H9 (cell line): ENCODE measurements around the gene ST6GALNAC2. TPM values are rescaled to one million over a fixed set of nuclear protein-coding genes. Genes with fewer than 3 reads are reported as not detected.

Experiments
- DNase-seq: peaks from one replicate; pipeline ENCODE4 v3.0.0-alpha.2; 2017
- H2AFZ ChIP-seq: one replicate; pipeline ENCODE4 v1.6.1; 2013; ENCODE audit warnings: mild to moderate bottlenecking, low read length, control low read depth, moderate library complexity
- H2AK5ac ChIP-seq: 2 replicates; pipeline ENCODE4 v1.6.1; 2013; ENCODE audit warnings: low read length, control low read depth, mixed read lengths; ENCODE audit not compliant: insufficient read length
- H2BK120ac ChIP-seq: one replicate; pipeline ENCODE4 v1.6.1; 2013; ENCODE audit warnings: low read depth, mild to moderate bottlenecking, low read length, control low read depth, inconsistent platforms; ENCODE audit not compliant: poor library complexity, severe bottlenecking
- H2BK12ac ChIP-seq: 2 replicates; pipeline ENCODE4 v1.6.1; 2013; ENCODE audit warnings: low read length, control low read depth, mixed read lengths, low read depth; ENCODE audit not compliant: insufficient read length
- H2BK15ac ChIP-seq: 2 replicates; pipeline ENCODE4 v1.6.1; 2013; ENCODE audit warnings: low read depth, low read length, control low read depth
- H2BK20ac ChIP-seq: one replicate; pipeline ENCODE4 v1.6.1; 2013; ENCODE audit warnings: low read depth, mild to moderate bottlenecking, low read length, control low read depth, inconsistent platforms; ENCODE audit not compliant: poor library complexity, severe bottlenecking
- H2BK5ac ChIP-seq: 2 replicates; pipeline ENCODE4 v1.6.1; 2013; ENCODE audit warnings: low read length, control low read depth, mixed read lengths; ENCODE audit not compliant: insufficient read length
- H3K14ac ChIP-seq: 2 replicates; pipeline ENCODE4 v1.6.1; 2013; ENCODE audit warnings: low read length, control low read depth; ENCODE audit not compliant: insufficient read depth
- H3K18ac ChIP-seq: 2 replicates; pipeline ENCODE4 v1.6.1; 2013; ENCODE audit warnings: low read depth, mild to moderate bottlenecking, mixed read lengths, low read length, control low read depth; ENCODE audit not compliant: insufficient read length
- H3K23ac ChIP-seq: 2 replicates; pipeline ENCODE4 v1.6.1; 2013; ENCODE audit warnings: low read length, control low read depth, mixed read lengths, low read depth; ENCODE audit not compliant: insufficient read length
- H3K23me2 ChIP-seq: 2 replicates; pipeline ENCODE4 v1.6.1; 2013; ENCODE audit warnings: low read depth, mild to moderate bottlenecking, mixed read lengths, low read length, control low read depth; ENCODE audit not compliant: insufficient read length, poor library complexity, severe bottlenecking
- H3K27ac ChIP-seq: 2 replicates; pipeline ENCODE4 v1.5.1; 2013; ENCODE audit warnings: low read length, control low read depth, mixed read lengths, low read depth; ENCODE audit not compliant: insufficient read length
- H3K27me3 ChIP-seq: 2 replicates; pipeline ENCODE4 v1.6.1; 2013; ENCODE audit warnings: low read length, control low read depth, inconsistent platforms; ENCODE audit not compliant: insufficient read depth
- H3K4ac ChIP-seq: 2 replicates; pipeline ENCODE4 v1.6.1; 2013; ENCODE audit warnings: low read depth, mild to moderate bottlenecking, control low read depth, inconsistent platforms, low read length, moderate library complexity
- H3K4me1 ChIP-seq: 2 replicates; pipeline ENCODE4 v1.6.1; 2013; ENCODE audit warnings: low read length, control low read depth, inconsistent platforms; ENCODE audit not compliant: insufficient read depth
- H3K4me2 ChIP-seq: 2 replicates; pipeline ENCODE4 v1.6.1; 2013; ENCODE audit warnings: low read length, control low read depth, mixed read lengths; ENCODE audit not compliant: insufficient read length, insufficient read depth
- H3K56ac ChIP-seq: 2 replicates; pipeline ENCODE4 v1.6.1; 2013; ENCODE audit warnings: low read depth, mild to moderate bottlenecking, mixed read lengths, low read length, control low read depth; ENCODE audit not compliant: insufficient read length
- H3K79me1 ChIP-seq: 2 replicates; pipeline ENCODE4 v1.6.1; 2013; ENCODE audit warnings: low read depth, mild to moderate bottlenecking, moderate library complexity, low read length, control low read depth, inconsistent platforms; ENCODE audit not compliant: insufficient read depth, poor library complexity, severe bottlenecking
- H3K79me2 ChIP-seq: 2 replicates; pipeline ENCODE4 v1.6.1; 2013; ENCODE audit warnings: low read length, control low read depth, inconsistent platforms; ENCODE audit not compliant: insufficient read depth
- H3K9ac ChIP-seq: 2 replicates; pipeline ENCODE4 v1.6.1; 2013; ENCODE audit warnings: low read length, control low read depth, mixed read lengths; ENCODE audit not compliant: insufficient read length; ENCODE audit errors: extremely low read depth
- H3K9me3 ChIP-seq: one replicate; pipeline ENCODE4 v1.6.1; 2013; ENCODE audit warnings: low read depth, low read length, inconsistent platforms; ENCODE audit not compliant: control insufficient read depth
- H3T11ph ChIP-seq: one replicate; pipeline ENCODE4 v1.6.1; 2013; ENCODE audit warnings: mild to moderate bottlenecking, low read length, control low read depth, inconsistent platforms
- H4K20me1 ChIP-seq: one replicate; pipeline ENCODE4 v1.6.1; 2013; ENCODE audit not compliant: control insufficient read depth, insufficient read length, insufficient read depth
- H4K5ac ChIP-seq: 2 replicates; pipeline ENCODE4 v1.6.1; 2013; ENCODE audit warnings: low read depth, mild to moderate bottlenecking, mixed read lengths, low read length, control low read depth; ENCODE audit not compliant: insufficient read length
- H4K8ac ChIP-seq: replicated peaks from 2 replicates; pipeline ENCODE4 v1.6.1; 2013; ENCODE audit warnings: low read length, control low read depth, mixed read lengths, low read depth; ENCODE audit not compliant: insufficient read length
- H4K91ac ChIP-seq: 2 replicates; pipeline ENCODE4 v1.6.1; 2013; ENCODE audit warnings: low read depth, mild to moderate bottlenecking, moderate library complexity, mixed read lengths, low read length, control low read depth; ENCODE audit not compliant: insufficient read length
- H3K27ac Mint-ChIP-seq, 3 experiments: 2 replicates in 2 of 3; 3 replicates in 1 of 3; pipeline ENCODE4 v1.8.0; 2020 to 2021; ENCODE audit warnings: mixed read lengths in 3 of 3, mild to moderate bottlenecking in 1 of 3, moderate library complexity in 1 of 3
- H3K27me3 Mint-ChIP-seq: 2 replicates; pipeline ENCODE4 v1.8.0; 2021; ENCODE audit warnings: low read depth, mild to moderate bottlenecking, moderate library complexity, mixed read lengths
- H3K36me3 Mint-ChIP-seq, 3 experiments: 2 replicates in 2 of 3; 3 replicates in 1 of 3; pipeline ENCODE4 v1.8.0; 2020 to 2021; ENCODE audit warnings: low read depth in 3 of 3, mixed read lengths in 3 of 3; ENCODE audit not compliant: insufficient read depth in 1 of 3
- H3K4me1 Mint-ChIP-seq, 2 experiments: 2 replicates each; pipeline ENCODE4 v1.8.0; 2020; ENCODE audit warnings: mixed read lengths in 2 of 2
- H3K4me3 Mint-ChIP-seq, 2 experiments: 2 replicates in 1 of 2; 3 replicates in 1 of 2; pipeline ENCODE4 v1.8.0; 2020 to 2021; ENCODE audit warnings: mild to moderate bottlenecking in 2 of 2, mixed read lengths in 2 of 2, moderate library complexity in 1 of 2
- H3K9me3 Mint-ChIP-seq, 2 experiments: 2 replicates in 1 of 2; 3 replicates in 1 of 2; pipeline ENCODE4 v1.8.0; 2020; ENCODE audit warnings: mild to moderate bottlenecking in 2 of 2, mixed read lengths in 2 of 2, moderate library complexity in 1 of 2
- WGBS: extraction: QIAGEN DNeasy Blood & Tissue Kit; methylation state at CpG from one replicate; pipeline ENCODE4 v1.1.7; 2013; ENCODE audit warnings: missing lambda C conversion rate, low lambda C conversion rate, mixed read lengths; ENCODE audit not compliant: insufficient read length; ENCODE audit errors: extremely low coverage; 5-methylcytosine and 5-hydroxymethylcytosine counted together
- total RNA-seq: library from RNA; stranded (reverse); gene quantifications from 2 replicates; pipeline ENCODE4 v1.2.1, GENCODE V29; 2021
- TF ChIP-seq, protein P1 (sequence below): fragments of 200-600 bp; sonication (generic); conservative IDR thresholded peaks from 3 replicates; pipeline ENCODE4 v1.8.0; 2021; ENCODE audit warnings: antibody characterized with exemption, mild to moderate bottlenecking

Gene ST6GALNAC2
- total RNA-seq, 1 experiment from 2014 or later = 0.46 TPM

DNA sequence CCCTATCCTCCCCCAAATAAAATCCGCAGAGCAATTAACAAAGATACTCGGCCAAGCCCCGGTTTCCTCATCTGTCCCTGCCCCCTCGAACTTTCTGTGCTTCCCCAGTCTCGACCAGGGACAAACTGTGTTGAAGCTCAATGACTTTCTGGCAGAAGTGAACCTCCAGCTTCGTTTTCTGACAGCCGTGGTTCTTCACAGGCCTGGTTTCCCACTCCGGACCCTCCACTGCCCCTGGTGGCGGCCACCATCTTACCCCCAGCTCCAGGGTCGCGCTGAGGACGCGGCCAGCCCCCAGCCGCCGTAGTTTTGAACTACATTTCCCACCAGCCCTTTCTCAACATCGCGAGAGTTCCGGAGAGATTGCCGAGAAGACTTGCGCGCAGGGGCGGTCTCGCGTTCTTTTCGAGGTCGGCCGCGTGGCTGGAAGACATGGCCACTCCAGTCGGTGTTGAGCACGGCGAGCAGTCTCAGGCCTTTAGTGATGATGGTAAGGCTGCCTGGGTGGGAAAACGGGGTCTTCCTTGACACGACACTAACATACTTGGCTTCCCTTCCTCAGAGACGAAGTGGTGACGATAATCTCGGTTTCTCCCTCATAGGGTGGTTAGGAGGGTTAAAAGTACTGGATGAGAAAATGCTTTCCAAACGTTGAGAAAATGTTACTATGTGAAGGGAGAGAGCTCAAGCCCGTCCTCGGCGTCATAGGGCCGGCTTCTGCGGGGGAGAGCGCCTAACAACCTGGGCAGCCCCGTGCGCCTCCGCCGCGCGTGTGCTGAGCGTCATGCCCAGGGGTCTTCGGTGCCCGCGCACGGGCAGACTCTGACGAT is 28.1 kb downstream of the ST6GALNAC2 start:
- Histone ChIP-seq H3K56ac (no peak overlapping the region), H3K27me3 (no peaks in the 10 kb centered on the region), H3K23ac (no peak overlapping the region), H4K8ac (no peak overlapping the region), H3K23me2 (peaks cover 6% of the 10 kb centered on the region), H3K4me1 (no peaks in the 10 kb centered on the region), H3K4ac (no peak overlapping the region; the same call in 1 of the 2 replicates), H3K4me2 (peak overlapping the region; percentile 95), H3K18ac (peak overlapping the region; percentile 86), H4K5ac (no peak overlapping the region), H3T11ph (no peak overlapping the region), H3K9me3 (no peaks in the 10 kb centered on the region), H3K79me1 (peaks cover 2% of the 10 kb centered on the region), H3K14ac (peak overlapping the region; percentile 92), H2BK12ac (no peak overlapping the region), H3K79me2 (peaks cover 35% of the 10 kb centered on the region), H3K9ac (peak overlapping the region; percentile 95), H2BK15ac (no peak overlapping the region), H2BK20ac (no peak overlapping the region), H2BK120ac (no peak overlapping the region), H2AK5ac (no peak overlapping the region), H4K20me1 (no peaks in the 10 kb centered on the region), H4K91ac (no peak overlapping the region), H3K27ac (no peak overlapping the region), H2BK5ac (no peak overlapping the region), H2AFZ (no peak overlapping the region)
- TF ChIP-seq, protein P1, sequence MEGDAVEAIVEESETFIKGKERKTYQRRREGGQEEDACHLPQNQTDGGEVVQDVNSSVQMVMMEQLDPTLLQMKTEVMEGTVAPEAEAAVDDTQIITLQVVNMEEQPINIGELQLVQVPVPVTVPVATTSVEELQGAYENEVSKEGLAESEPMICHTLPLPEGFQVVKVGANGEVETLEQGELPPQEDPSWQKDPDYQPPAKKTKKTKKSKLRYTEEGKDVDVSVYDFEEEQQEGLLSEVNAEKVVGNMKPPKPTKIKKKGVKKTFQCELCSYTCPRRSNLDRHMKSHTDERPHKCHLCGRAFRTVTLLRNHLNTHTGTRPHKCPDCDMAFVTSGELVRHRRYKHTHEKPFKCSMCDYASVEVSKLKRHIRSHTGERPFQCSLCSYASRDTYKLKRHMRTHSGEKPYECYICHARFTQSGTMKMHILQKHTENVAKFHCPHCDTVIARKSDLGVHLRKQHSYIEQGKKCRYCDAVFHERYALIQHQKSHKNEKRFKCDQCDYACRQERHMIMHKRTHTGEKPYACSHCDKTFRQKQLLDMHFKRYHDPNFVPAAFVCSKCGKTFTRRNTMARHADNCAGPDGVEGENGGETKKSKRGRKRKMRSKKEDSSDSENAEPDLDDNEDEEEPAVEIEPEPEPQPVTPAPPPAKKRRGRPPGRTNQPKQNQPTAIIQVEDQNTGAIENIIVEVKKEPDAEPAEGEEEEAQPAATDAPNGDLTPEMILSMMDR = peak; percentile 78
- no peaks in the 10 kb centered on the region; a peak in 1 of 5 replicates for H3K9me3 Mint-ChIP-seq
- H3K4me3 Mint-ChIP-seq = peak overlapping the region; percentile 97 to 98
- H3K27me3 Mint-ChIP-seq = no peaks in the 10 kb centered on the region; the same call in 1 of the 2 replicates
- peaks cover 27 to 43% of the 10 kb centered on the region in 2 experiments for H3K4me1 Mint-ChIP-seq
- WGBS = no CpG with 5 or more reads among the region's 55 CpGs
- peaks cover 31 to 48% (median 40%) of the 10 kb centered on the region in 3 experiments for H3K36me3 Mint-ChIP-seq
- DNase-seq = peak; percentile 99
- H3K27ac Mint-ChIP-seq = peak overlapping the region; percentile 96 to 100 (median 98)
